MM.1S (cell line): ENCODE results near the gene RAPGEF4.

Source experiments
- EZH2 ChIP-seq: fragments of 300-600 bp; sonication (generic); optimal IDR thresholded peaks from 2 replicates; pipeline ENCODE3; 2017; ENCODE audit warnings: low read depth, mild to moderate bottlenecking, antibody characterized with exemption, low read length, mixed read lengths
- EZH2phosphoT487 ChIP-seq: fragments of 300-600 bp; sonication (generic); IDR thresholded peaks from 2 replicates; pipeline ENCODE4 v1.6.1; 2018; ENCODE audit warnings: antibody characterized with exemption, low read length
- TF ChIP-seq, protein P1 (sequence below): fragments of 300-600 bp; sonication (generic); IDR thresholded peaks from 2 replicates; pipeline ENCODE4 v1.5.1; 2016; ENCODE audit warnings: antibody characterized with exemption, low read length, mixed read lengths

DNA sequence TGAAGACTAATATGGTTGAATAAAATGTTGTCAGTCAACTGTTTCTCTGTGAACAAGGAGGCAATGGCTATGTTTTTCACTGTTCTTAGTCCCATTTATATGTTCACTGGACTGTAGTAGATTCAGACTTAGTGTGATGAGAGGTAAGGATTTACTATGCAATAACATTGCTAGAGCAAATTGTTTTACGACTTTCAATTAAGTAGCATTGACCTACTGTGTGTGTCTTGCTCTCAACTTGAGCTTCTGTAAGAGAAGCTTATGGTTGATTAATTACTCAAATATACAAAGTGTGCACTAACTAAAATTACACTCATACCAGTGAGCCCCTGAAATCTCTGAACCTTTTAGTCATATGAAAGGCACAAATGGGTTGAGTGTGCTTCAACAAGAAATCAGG lies 168.6 kb downstream of the RAPGEF4 start:
- TF ChIP-seq, protein P1, sequence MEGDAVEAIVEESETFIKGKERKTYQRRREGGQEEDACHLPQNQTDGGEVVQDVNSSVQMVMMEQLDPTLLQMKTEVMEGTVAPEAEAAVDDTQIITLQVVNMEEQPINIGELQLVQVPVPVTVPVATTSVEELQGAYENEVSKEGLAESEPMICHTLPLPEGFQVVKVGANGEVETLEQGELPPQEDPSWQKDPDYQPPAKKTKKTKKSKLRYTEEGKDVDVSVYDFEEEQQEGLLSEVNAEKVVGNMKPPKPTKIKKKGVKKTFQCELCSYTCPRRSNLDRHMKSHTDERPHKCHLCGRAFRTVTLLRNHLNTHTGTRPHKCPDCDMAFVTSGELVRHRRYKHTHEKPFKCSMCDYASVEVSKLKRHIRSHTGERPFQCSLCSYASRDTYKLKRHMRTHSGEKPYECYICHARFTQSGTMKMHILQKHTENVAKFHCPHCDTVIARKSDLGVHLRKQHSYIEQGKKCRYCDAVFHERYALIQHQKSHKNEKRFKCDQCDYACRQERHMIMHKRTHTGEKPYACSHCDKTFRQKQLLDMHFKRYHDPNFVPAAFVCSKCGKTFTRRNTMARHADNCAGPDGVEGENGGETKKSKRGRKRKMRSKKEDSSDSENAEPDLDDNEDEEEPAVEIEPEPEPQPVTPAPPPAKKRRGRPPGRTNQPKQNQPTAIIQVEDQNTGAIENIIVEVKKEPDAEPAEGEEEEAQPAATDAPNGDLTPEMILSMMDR, result no peak
- TF ChIP-seq EZH2phosphoT487 (no peak), EZH2 (no peak)
